ENCODE results near the gene SMIM44.

GRCh38 chr19:3528539-3529211 is 45.4 kb upstream of the SMIM44 start:
- TF ChIP-seq, protein P1, sequence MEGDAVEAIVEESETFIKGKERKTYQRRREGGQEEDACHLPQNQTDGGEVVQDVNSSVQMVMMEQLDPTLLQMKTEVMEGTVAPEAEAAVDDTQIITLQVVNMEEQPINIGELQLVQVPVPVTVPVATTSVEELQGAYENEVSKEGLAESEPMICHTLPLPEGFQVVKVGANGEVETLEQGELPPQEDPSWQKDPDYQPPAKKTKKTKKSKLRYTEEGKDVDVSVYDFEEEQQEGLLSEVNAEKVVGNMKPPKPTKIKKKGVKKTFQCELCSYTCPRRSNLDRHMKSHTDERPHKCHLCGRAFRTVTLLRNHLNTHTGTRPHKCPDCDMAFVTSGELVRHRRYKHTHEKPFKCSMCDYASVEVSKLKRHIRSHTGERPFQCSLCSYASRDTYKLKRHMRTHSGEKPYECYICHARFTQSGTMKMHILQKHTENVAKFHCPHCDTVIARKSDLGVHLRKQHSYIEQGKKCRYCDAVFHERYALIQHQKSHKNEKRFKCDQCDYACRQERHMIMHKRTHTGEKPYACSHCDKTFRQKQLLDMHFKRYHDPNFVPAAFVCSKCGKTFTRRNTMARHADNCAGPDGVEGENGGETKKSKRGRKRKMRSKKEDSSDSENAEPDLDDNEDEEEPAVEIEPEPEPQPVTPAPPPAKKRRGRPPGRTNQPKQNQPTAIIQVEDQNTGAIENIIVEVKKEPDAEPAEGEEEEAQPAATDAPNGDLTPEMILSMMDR (IDR thresholded peaks at IDR 0.05): no peak
- no peak for TF ChIP-seq POLR2A (IDR thresholded peaks at IDR 0.05)
